ENCODE results near the gene FAM227B.

The FAM227B gene

DNA sequence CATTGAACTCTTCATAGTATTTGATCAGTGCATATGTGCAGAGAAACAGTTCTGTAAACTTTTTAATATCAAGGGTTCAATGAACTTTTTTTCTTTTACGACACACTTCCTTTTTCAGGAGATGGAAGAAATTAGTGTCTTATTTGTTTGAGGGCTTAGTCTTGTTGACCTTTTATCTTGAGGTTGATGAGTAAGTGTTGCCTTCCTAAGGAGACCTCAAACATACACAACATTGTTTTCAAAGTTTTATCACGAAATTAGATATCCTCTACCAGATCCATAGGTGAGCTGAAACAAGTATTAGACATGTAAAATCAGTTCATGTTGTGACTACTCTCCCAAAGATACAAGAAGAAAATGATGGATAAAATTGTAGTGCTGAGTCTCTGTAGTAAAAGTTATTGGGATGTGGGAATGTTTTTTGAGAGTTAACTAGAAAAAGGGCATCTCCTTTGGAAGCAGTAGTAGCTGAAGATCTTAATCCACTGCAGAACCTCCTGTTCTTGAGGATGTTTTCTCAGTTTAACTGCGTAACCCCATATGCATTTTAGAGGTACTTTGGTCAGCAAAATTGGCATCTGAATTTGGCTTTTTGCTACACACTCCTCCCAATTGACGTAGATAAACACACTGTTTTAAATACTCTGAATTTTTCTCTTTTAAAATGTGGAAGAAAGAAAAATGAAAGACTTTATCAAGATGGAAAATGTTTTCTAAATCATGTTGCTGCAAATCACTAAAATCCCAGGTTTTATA is 333.8 kb downstream of the FAM227B start:
- no peak for DNase-seq

DNA sequence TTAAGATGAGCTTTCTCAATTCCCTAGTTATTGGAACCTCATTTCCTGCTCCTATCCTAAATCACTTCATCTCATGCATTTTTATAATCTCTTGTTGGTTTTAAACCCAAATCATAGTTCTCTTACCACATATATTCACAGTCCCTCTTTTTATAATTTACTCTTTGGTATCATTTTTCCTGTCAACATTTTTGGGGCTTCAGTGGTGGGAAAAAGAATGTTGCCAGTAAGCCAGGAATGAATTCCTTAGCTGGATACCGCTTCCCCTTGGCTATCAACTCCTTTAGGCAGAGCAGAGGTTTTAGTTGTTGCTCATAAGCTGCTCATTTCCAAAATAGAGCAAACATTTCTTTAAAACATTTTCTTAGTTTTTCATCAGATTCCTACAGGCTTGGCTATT is 338.3 kb downstream of the FAM227B start:
- DNase-seq = no peak

DNA sequence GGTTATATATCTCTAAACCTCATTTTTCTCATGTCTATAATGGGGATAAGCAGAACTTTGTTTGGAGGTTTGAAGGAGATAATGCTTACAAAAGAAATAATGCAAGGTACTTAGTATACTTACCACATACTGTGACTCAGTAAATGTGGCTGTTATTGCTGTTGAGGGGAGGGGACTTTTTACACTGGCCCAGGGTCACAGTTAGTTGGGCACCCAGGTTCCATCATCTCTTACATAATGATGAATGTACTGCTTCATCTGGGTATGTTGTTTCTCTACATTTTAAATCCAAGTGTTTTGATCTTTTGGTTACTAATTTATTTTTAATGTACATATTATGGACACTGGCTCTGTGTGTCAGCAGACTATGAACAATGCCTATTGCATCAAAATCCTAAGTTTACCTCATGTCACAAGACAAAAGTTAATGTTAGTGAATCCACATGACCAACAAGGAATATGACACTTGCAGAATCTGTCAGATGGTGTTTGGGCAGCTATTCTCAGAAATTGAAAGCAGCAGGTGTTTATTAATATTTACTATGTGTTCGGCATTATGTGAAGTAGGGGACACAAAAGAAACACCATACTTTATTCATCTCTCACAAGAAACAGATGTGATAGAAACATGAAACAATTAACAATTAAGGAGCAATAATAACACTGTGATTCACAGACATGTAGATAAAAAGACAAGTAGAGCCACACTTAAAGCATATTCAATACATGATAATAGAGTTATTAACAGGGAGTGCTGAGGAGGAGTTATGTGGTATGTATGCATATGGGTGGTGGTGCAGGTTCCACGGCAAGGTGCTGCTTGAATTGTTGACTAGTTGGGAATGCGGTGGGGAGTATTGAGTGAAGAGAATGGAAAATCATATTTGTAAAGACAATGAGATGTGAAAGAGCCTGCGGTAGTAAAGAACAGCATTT is 340.8 kb downstream of the FAM227B start:
- no peak for DNase-seq

DNA sequence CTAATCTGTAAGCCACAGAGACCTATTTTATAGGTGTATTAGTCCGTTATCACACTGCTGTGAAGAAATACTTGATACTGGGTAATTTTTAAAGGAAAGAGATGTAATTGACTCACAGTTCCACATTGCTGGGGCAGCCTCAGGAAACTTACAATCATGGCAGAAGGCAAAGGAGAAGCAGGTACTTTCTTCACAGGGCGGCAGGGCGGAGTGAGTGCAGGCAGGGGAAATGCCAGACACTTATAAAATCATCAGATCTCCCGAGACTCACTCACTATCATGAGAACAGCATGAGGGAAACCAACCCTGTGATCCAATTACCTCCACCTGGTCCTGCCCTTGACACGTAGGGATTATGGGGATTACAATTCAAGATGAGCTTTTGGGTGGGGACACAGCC is 341.9 kb downstream of the FAM227B start:
- no peak for DNase-seq

All from activated T-cell treated with anti-CD3 and anti-CD28 coated beads, Interleukin-2, amount 50 U/mL, for 1 hour (primary cell).